Upper lobe of left lung (tissue), 6 donors: ENCODE measurements around the gene ABCA9. TPM values are rescaled to one million over a fixed set of nuclear protein-coding genes. Genes with fewer than 3 reads are reported as not detected.
"Not testable (repeated sequence)": the region's sequence is repeated elsewhere in the genome, so short reads cannot be mapped to it uniquely, and the experiment has no call there.

ENCODE experiments used
- ATAC-seq, 2 donors: fragments of 200-7000 bp; cut with Tn5 transposase; one replicate each; pipeline ENCODE4 v1.9.1; 2022; ENCODE audit warnings: mild to moderate bottlenecking in 2 of 2, moderate library complexity in 2 of 2; ENCODE audit not compliant: low FRiP score in 2 of 2
- DNase-seq, 2 donors: peaks; one replicate each; pipeline ENCODE4 v3.0.0-alpha.2; 2019 to 2020
- H3K27ac ChIP-seq, 4 donors: fragments of 200-600 bp; sonication (generic); one replicate each; pipeline ENCODE4 v1.5.1; 2016 to 2019
- H3K27me3 ChIP-seq, 4 donors: fragments of 200-600 bp; sonication (generic); one replicate each; pipeline ENCODE4 v1.5.1; 2017 to 2019
- H3K36me3 ChIP-seq, 4 donors: fragments of 200-600 bp; sonication (generic); one replicate each; pipeline ENCODE4 v1.5.1; 2016 to 2019
- H3K4me1 ChIP-seq, 4 donors: fragments of 200-600 bp; sonication (generic); one replicate each; pipeline ENCODE4 v1.5.1; 2018 to 2019
- H3K4me3 ChIP-seq, 4 donors: fragments of 200-600 bp; sonication (generic); one replicate each; pipeline ENCODE4 v1.5.1; 2017 to 2019; ENCODE audit warnings: mild to moderate bottlenecking in 2 of 4, moderate library complexity in 1 of 4
- H3K9me3 ChIP-seq, 4 donors: fragments of 200-600 bp; sonication (generic); one replicate each; pipeline ENCODE4 v1.5.1; 2018 to 2019
- EP300 ChIP-seq, 4 donors: sonication (generic); formaldehyde crosslinking; IDR thresholded peaks; one replicate each; pipeline ENCODE4 v1.5.1; 2017; ENCODE audit warnings: antibody characterized with exemption in 4 of 4, control low read depth in 2 of 4
- POLR2A ChIP-seq, 4 donors: fragments of 450-650 bp; IDR thresholded peaks; one replicate each; pipeline ENCODE4 v1.5.1; 2016 to 2017; ENCODE audit warnings: antibody characterized with exemption in 4 of 4, mild to moderate bottlenecking in 2 of 4
- POLR2AphosphoS5 ChIP-seq, 2 donors: sonication (generic); formaldehyde crosslinking; IDR thresholded peaks; one replicate each; pipeline ENCODE4 v1.5.1; 2017; ENCODE audit warnings: antibody characterized with exemption in 2 of 2
- WGBS, 2 donors: methylation state at CpG; one replicate each; pipeline ENCODE4 v1.1.5; 2017 to 2018; 5-methylcytosine and 5-hydroxymethylcytosine counted together
- total RNA-seq, 6 donors: library from RNA; depleted of rRNA in 4 of 6; stranded (reverse); fragments of >200 nt in 4 of 6; gene quantifications; one replicate each; pipeline versions ENCODE4 v1.1.0 to v1.2.1, GENCODE V29; 2016 to 2021
- TF ChIP-seq, protein P1 (sequence below), 6 experiments: fragments of 450-650 bp in 4 of 6; fragments of 200-600 bp in 2 of 6; sonication (generic) in 2 of 6; IDR thresholded peaks; one replicate each; pipeline ENCODE4 v1.5.1; 2016 to 2019; ENCODE audit warnings: antibody characterized with exemption in 6 of 6
- donor health status: DM: no; HTN: no; CAD: no; lungs with moderate emphysema.
- donor health status: DM: no; HTN: yes; CAD: no; lungs with severe emphysema.

Gene ABCA9
- total RNA-seq, 6 donors from 2014 or later: 3.8 to 46.1 (median 9.8) TPM

DNA sequence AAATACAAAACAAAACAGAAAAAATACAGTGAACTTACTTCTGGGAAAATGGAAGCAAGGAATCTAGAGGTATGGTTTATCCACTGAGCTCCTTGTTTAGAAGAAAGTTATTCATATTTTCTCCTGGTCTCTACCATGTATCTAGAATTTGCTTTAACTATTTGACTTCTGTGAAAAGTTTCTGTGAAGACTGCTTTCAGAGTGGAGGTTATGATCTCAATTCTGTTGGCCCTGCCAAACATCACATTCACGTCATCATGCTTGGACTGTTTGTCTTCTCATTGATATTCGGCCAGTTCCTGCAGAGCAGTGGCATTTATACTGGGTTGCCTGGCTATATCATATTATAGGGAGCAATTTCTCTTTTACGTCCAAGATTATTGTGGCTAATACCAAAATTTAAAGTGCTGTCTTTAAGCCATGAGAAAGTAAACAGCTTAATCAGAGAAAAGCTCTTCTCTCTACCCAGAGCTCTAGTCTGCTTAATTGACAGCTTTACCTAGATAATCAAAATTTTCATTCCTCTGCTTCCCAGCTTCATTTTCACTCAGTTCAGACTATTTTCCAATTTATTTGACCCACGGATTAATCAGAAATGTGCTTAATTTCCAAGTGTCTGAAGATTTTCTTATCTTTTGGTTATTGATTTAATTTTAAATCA lies 105.4 kb downstream of the ABCA9 start, which contains the start of gene ABCA8:
Gene ABCA8, minus strand, starts transcription at position 212 of the 661 bp plus-strand sequence. CDS start 13,358 bp downstream, outside the sequence.
- DNase-seq (peak in 1 of 2 donors; percentile 28), ATAC-seq (peak; percentile 66 to 86)
- Histone ChIP-seq H3K27me3 (no peaks in the 10 kb centered on the region), H3K4me3 (peak within 1 kb of the TSS; percentile 13 to 40 (median 25)), H3K4me1 (peaks cover 0 to 2% (median 0%) of the 10 kb centered on the region in 4 donors), H3K36me3 (no peaks in the 10 kb centered on the region), H3K27ac (peak within 1 kb of the TSS in 2 of 4 donors; percentile 37 to 54), H3K9me3 (no peaks in the 10 kb centered on the region)
- TF ChIP-seq POLR2A (IDR thresholded peaks at IDR 0.05) (no peak), POLR2AphosphoS5 (IDR thresholded peaks at IDR 0.05) (no peak), EP300 (IDR thresholded peaks at IDR 0.05) (no peak)
- TF ChIP-seq, protein P1, sequence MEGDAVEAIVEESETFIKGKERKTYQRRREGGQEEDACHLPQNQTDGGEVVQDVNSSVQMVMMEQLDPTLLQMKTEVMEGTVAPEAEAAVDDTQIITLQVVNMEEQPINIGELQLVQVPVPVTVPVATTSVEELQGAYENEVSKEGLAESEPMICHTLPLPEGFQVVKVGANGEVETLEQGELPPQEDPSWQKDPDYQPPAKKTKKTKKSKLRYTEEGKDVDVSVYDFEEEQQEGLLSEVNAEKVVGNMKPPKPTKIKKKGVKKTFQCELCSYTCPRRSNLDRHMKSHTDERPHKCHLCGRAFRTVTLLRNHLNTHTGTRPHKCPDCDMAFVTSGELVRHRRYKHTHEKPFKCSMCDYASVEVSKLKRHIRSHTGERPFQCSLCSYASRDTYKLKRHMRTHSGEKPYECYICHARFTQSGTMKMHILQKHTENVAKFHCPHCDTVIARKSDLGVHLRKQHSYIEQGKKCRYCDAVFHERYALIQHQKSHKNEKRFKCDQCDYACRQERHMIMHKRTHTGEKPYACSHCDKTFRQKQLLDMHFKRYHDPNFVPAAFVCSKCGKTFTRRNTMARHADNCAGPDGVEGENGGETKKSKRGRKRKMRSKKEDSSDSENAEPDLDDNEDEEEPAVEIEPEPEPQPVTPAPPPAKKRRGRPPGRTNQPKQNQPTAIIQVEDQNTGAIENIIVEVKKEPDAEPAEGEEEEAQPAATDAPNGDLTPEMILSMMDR (IDR thresholded peaks at IDR 0.05): no peak
- 40 to 54% methylated on average over 4 of the region's 4 CpGs for WGBS, 2 donors

GRCh38 chr17:68954146-68954896 lies 106.4 kb downstream of the ABCA9 start:
- Histone ChIP-seq H3K9me3 (no peaks in the 10 kb centered on the region), H3K27me3 (no peaks in the 10 kb centered on the region), H3K4me3 (peak overlapping the region; percentile 13 to 40 (median 25)), H3K27ac (peak overlapping the region in 2 of 4 donors; percentile 37 to 54), H3K36me3 (no peaks in the 10 kb centered on the region), H3K4me1 (peaks cover 0 to 2% (median 0%) of the 10 kb centered on the region in 4 donors)
- WGBS, 2 donors: 50 to 62% methylated on average over 4 of the region's 4 CpGs
- DNase-seq (no peak), ATAC-seq (peak in 1 of 2 donors; percentile 50)
- TF ChIP-seq, protein P1 (IDR thresholded peaks at IDR 0.05): no peak
- TF ChIP-seq POLR2A (IDR thresholded peaks at IDR 0.05) (no peak), EP300 (IDR thresholded peaks at IDR 0.05) (no peak), POLR2AphosphoS5 (IDR thresholded peaks at IDR 0.05) (no peak)

GRCh38 chr17:68953340-68953997 lies 107.3 kb downstream of the ABCA9 start:
- Histone ChIP-seq H3K36me3 (no peaks in the 10 kb centered on the region), H3K4me3 (peak overlapping the region in 3 of 4 donors; percentile 17 to 40 (median 33)), H3K9me3 (no peaks in the 10 kb centered on the region), H3K4me1 (peaks cover 0 to 2% (median 0%) of the 10 kb centered on the region in 4 donors), H3K27ac (peak overlapping the region in 1 of 4 donors; percentile 50), H3K27me3 (no peaks in the 10 kb centered on the region)
- peak in 1 of 2 donors; percentile 32 for ATAC-seq
- TF ChIP-seq POLR2AphosphoS5 (IDR thresholded peaks at IDR 0.05): no peak
- TF ChIP-seq EP300 (IDR thresholded peaks at IDR 0.05): no peak
- TF ChIP-seq, protein P1 (IDR thresholded peaks at IDR 0.05): no peak
- no peak for TF ChIP-seq POLR2A (IDR thresholded peaks at IDR 0.05)
- 83 to 88% methylated on average over 4 of the region's 4 CpGs for WGBS, 2 donors
- DNase-seq: no peak

GRCh38 chr17:68950725-68951124 lies 110.0 kb downstream of the ABCA9 start:
- no peak overlapping the region for H3K27ac ChIP-seq

GRCh38 chr17:68947868-68948267 lies 112.9 kb downstream of the ABCA9 start:
- not testable (repeated sequence) for H3K4me3 ChIP-seq, H3K27me3 ChIP-seq, H3K27ac ChIP-seq, H3K4me1 ChIP-seq, ATAC-seq, H3K36me3 ChIP-seq, DNase-seq, H3K9me3 ChIP-seq
- WGBS, 2 donors: 88 to 95% methylated on average over 1 of the region's 1 CpG

More at GRCh38 chr17:68950725-68951124, 110.0 kb downstream of the ABCA9 start:
- DNase-seq (no peak), ATAC-seq (peak in 1 of 2 donors; percentile 67)
- no peak for TF ChIP-seq POLR2A (IDR thresholded peaks at IDR 0.05)
- TF ChIP-seq, protein P1 (IDR thresholded peaks at IDR 0.05): no peak
- TF ChIP-seq POLR2AphosphoS5 (IDR thresholded peaks at IDR 0.05): no peak
- no peak for TF ChIP-seq EP300 (IDR thresholded peaks at IDR 0.05)
- Histone ChIP-seq H3K36me3 (no peaks in the 10 kb centered on the region), H3K27me3 (no peaks in the 10 kb centered on the region), H3K4me1 (peaks cover 0 to 2% (median 0%) of the 10 kb centered on the region in 4 donors), H3K4me3 (no peak overlapping the region), H3K9me3 (no peaks in the 10 kb centered on the region)
- WGBS, 2 donors: 77 to 81% methylated on average over 4 of the region's 4 CpGs
